T-helper 1 cell (primary cell): ENCODE measurements around the gene TBXAS1.

ENCODE experiments used
- DNase-seq, 5 donors: peaks; one replicate each; pipeline ENCODE4 v3.0.0-alpha.2; 2012 to 2020
- total RNA-seq, 4 donors: gene quantifications; one replicate each; lab custom pipeline; 2026; lab: John Stamatoyannopoulos, UW

Gene TBXAS1
- total RNA-seq = 8.4 to 16.1 (median 9.5) reads per million in 4 donors

DNA sequence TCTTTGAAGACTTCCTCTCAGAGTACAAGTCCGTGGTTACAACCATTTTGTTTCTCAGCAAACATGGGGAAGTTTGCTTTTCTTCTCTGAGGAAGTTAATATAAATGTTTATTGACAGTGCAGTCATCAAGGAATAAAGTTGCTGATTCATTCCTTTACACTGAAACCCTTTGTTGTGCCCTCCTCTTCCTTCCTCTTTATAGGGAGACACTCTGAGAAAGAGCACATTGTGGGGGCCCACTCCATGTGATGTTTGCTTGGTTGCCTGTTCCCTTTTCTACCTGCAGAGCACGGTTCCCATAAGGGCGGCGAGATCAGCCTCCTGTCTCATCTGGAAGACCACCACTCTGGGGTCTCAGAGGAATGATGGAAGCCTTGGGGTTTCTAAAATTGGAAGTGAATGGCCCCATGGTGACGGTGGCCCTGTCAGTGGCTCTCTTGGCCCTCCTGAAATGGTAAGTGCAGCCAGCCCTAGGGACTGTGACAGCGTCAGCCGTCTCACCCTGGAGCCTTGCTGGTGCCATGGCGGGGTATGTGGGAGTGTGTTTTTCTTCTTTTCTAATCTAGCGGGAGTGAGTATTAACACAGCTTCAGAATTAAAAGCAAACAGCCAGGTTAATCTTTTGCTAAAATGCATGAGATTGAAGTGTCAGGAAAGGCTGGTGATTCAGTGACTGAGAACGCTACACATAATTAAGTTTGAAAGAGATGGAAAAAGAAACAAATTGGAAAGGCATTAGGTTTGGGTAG is at the start of gene TBXAS1:
Gene TBXAS1 (plus strand): TSS at position 240 of the 750 bp plus-strand sequence. CDS start 127 bp downstream, at position 367.
- peak in 1 of 5 donors; percentile 60 for DNase-seq

GRCh38 chr7:139782932-139783331 is 46.1 kb upstream of the TBXAS1 start:
- DNase-seq = no peak

DNA sequence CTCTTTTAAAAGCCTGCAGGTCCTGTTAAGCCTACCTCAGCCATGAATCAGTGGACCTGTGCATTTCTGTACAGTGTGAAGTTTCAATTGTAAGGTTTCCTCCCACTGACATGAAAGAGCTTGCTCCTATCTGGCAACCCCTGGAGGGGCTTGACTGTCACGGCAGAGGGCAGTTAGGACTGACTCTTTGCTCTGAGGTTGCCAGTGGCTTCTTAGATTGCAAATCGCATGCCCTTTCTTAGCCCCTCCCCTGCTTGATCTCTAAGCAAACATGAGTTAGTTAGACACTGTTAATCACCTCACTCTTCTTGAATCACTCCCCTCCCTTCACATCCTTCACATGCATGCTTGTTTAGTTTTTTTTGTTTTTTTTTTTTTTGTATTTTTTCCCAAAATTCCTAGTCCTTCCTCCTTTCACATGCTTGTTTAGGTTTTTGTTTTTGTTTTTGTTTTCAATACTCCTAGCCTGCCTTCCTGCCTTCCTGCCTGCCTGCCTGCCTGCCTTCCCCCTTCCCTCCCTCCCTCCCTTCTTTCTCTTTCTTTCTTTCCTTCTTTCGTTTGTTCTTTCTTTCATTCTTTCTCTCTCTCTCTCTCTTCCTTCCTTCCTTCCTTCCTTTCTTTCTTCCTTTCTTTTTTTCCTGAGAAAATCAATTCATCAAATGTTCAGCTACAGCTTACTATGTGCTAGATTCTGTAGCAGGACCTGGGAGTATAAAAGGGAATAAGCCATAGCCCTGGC is 45.2 kb upstream of the TBXAS1 start:
- no peak for DNase-seq

DNA sequence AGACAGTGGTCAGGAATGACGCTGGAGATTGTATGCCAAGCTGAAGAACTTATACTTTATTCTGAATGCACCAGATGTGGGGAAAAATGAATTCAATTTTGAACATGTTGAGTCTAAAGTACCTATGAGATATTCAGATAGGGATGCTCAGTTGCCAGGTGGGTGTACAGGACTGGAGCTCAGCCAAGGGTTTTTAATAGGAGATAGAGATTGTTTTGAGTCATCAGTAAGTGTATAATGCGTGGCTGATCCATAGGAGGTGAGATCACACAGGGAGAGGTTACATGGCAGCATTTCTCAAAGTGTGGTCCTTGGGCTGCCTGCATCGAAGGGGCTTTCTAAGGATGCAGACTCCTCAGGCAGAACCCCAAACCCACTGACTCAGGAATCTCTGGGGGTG is 44.4 kb upstream of the TBXAS1 start:
- no peak for DNase-seq

GRCh38 chr7:139791316-139791715 is 37.7 kb upstream of the TBXAS1 start:
- no peak for DNase-seq

GRCh38 chr7:139797607-139798006 is 31.5 kb upstream of the TBXAS1 start:
- no peak for DNase-seq

- DNase-seq = peak in 1 of 5 donors; percentile 38
Observed at GRCh38 chr7:139798221-139798620, 30.8 kb upstream of the TBXAS1 start.

GRCh38 chr7:139798892-139799291 is 30.2 kb upstream of the TBXAS1 start:
- no peak for DNase-seq

- DNase-seq = no peak
Observed at GRCh38 chr7:139799586-139799985, 29.5 kb upstream of the TBXAS1 start.

DNA sequence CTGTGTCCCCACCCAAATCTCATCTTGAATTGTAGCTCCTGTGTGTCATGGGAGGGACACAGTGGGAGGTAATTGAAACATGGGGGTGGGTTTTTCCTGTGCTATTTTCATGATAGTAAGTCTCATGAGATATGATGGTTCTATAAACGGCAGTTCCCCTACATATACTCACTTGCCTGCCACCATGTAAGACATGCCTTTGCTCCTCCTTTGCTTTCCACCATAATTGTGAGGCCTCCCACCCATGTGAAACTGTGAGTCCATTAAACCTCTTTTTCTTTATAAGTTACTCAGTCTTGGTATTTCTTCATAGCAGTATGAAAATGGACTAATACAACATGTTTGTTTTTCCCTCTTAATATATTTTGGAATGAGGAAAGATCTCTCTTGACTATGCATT is 24.5 kb upstream of the TBXAS1 start:
- no peak for DNase-seq

GRCh38 chr7:139807009-139807408 is 22.1 kb upstream of the TBXAS1 start:
- DNase-seq = no peak

- no peak for DNase-seq
Observed at GRCh38 chr7:139808427-139808826, 20.6 kb upstream of the TBXAS1 start.

- no peak for DNase-seq
Observed at GRCh38 chr7:139808846-139809442, 20.1 kb upstream of the TBXAS1 start.

DNA sequence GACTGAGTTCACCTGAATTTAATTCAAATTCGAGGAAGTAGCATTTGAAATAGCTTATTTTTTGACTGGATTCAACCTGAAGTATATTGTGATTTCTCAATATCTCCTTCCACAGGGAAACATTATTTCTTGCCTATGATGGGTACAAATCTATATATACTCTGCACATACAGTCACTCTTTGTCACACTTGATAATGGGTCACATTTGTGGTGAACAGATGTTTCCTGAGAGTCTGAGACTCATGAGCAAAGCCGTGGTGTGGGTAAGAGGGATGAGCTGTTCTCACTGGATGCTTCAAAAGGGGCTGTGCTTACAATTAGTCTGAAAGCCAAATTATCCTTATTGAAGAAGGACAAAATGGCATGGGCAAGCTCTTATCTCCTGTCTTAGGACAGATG is 18.0 kb upstream of the TBXAS1 start:
- no peak for DNase-seq

- no peak for DNase-seq
Observed at GRCh38 chr7:139813151-139813550, 15.9 kb upstream of the TBXAS1 start.

DNA sequence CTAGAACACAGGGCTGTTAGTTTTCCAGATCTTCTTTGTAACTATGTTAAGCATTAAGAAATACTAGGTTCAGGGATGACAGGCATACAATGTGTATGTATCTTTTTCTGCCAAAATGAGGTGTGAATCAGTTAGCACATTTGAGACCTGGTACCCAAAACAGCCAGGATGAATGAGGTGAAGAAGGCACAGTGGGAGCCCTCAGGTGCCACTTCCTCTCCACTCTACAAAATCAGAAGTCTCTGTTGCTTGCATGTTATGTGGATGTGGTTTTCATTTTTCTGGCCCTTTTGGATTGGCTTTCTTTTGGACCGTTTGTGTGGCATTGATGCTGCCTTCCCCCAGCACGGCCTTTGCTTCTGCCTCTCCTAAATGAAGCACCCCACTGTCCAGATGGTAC is 15.4 kb upstream of the TBXAS1 start:
- DNase-seq = no peak

DNA sequence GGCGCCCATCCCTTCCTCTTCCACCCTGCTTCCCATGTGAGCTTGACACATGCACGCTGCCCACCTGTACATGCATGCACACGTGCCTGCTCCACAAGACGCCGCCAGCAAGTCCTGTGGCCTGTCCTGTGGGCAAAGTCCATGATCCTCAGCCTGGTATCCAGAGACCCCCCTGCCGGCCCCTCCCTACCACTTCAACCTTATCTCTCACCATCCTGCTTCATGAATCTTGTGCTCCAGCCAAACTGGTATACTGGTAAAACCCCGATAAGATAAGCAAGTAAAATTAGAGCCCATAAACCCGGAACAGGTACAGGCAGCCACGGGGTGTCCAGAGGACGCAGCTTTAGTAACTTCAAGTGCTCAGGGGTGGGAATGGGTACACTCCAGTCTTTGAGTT is 11.8 kb upstream of the TBXAS1 start:
- DNase-seq = no peak

GRCh38 chr7:139820089-139820488 is 9.0 kb upstream of the TBXAS1 start:
- DNase-seq = no peak

GRCh38 chr7:139821349-139822105 is 7.5 kb upstream of the TBXAS1 start:
- no peak for DNase-seq

GRCh38 chr7:139822855-139823254 is 6.2 kb upstream of the TBXAS1 start:
- DNase-seq = no peak

DNA sequence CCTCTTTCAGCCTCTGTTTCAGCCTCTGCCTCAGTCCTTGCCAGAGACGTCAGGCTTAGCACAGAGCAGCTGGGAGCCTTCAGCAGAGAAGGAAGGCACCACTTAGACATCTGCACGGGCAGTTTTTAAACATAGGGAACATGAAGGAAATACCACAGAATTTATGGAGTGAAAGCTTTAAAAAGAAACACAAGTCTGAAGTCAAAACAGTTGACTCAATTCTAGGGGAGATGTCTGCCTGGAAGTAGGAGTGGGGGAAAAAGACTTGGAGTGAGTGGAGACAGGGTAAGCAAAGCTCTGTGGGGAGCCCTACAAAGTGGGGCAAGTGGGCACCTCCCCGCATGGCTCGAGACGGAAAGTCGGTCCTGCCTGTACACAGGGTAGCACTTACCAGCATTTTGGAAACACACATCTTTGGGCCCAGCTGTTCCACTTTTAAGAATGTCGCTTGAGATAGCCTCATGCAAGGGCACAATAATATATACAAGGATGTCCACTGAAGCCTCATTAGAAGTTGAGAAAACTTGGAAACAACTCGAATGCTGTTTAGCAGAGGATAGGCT is 5.0 kb upstream of the TBXAS1 start:
- DNase-seq = no peak

DNA sequence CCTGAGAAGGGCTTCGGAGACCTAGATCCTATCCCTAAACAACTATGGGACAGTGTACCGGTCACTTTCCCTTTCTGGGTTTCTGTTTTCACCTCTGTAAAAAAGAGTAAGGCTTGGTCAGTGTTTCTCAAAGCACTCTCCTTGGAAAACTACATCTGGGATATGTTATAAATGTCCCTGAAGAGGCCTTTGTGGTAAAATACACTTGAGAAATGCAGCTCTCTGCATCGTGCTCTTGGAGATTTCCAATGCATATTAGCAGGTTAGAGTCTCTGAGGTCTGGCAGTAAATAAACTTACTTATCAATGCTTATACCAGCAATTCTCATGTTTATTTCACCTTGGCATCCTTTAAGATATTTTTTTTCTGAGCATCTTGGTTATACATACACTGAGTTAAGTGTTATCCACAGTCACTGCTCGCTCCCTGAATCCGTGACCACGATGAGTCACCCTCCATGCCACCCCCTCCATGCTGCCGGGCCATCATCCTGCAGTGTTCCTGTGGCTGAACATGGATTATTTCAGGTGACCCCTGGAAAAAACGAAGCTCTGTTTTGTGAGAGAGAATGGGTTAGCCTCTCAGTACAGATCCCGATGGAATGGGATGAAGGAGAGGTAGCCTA is 3.3 kb upstream of the TBXAS1 start:
- DNase-seq = no peak
